22Rv1 (cell line): ENCODE data around the gene KCNQ2.

ENCODE experiments used
- ZFX ChIP-seq: fragments of 450-650 bp; IDR thresholded peaks from 2 replicates; pipeline ENCODE4 v1.6.1; 2017; ENCODE audit warnings: antibody characterized with exemption, borderline replicate concordance
- TF ChIP-seq, protein P1 (sequence below): fragments of 450-650 bp; IDR thresholded peaks from 2 replicates; pipeline ENCODE4 v1.5.1; 2017; ENCODE audit warnings: mild to moderate bottlenecking

DNA sequence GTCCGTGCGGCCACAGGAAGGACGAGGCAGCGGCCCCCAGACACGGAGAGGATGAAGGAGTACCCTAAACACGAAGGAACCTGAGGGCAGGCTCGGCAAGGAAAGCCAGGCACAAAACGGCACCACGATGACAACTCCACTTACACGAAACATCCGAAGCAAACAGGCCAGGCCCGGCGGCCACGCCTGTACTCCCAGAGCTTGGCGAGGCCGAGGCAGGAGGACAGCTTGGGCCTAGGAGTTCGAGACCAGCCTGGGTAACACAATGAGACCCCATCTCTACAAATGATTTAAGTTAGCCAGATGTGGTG is 13.4 kb downstream of the KCNQ2 start:
- TF ChIP-seq, protein P1, sequence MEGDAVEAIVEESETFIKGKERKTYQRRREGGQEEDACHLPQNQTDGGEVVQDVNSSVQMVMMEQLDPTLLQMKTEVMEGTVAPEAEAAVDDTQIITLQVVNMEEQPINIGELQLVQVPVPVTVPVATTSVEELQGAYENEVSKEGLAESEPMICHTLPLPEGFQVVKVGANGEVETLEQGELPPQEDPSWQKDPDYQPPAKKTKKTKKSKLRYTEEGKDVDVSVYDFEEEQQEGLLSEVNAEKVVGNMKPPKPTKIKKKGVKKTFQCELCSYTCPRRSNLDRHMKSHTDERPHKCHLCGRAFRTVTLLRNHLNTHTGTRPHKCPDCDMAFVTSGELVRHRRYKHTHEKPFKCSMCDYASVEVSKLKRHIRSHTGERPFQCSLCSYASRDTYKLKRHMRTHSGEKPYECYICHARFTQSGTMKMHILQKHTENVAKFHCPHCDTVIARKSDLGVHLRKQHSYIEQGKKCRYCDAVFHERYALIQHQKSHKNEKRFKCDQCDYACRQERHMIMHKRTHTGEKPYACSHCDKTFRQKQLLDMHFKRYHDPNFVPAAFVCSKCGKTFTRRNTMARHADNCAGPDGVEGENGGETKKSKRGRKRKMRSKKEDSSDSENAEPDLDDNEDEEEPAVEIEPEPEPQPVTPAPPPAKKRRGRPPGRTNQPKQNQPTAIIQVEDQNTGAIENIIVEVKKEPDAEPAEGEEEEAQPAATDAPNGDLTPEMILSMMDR, result no peak
- TF ChIP-seq ZFX, result no peak
